Midbrain (tissue), 1 donor: ENCODE data around the gene KNDC1.

ENCODE experiments used
- DNase-seq: peaks from one replicate; lab custom pipeline; 2025; lab: John Stamatoyannopoulos, UW

The KNDC1 gene

GRCh38 chr10:133177380-133178157, 17.6 kb downstream of the KNDC1 start:
- no peak for DNase-seq

GRCh38 chr10:133178357-133179127, 18.5 kb downstream of the KNDC1 start:
- no peak for DNase-seq

GRCh38 chr10:133179128-133179520, 19.1 kb downstream of the KNDC1 start:
- no peak for DNase-seq

GRCh38 chr10:133179651-133180050, 19.6 kb downstream of the KNDC1 start:
- no peak for DNase-seq

GRCh38 chr10:133180192-133180964, 20.4 kb downstream of the KNDC1 start:
- no peak for DNase-seq

- DNase-seq: no peak
These were observed 21.1 kb downstream of the KNDC1 start for GRCh38 chr10:133180965-133181639.

- no peak for DNase-seq
These were observed 22.2 kb downstream of the KNDC1 start for GRCh38 chr10:133182190-133182589.

- DNase-seq: no peak
These were observed 23.0 kb downstream of the KNDC1 start for GRCh38 chr10:133182791-133183645.

- no peak for DNase-seq
These were observed 23.8 kb downstream of the KNDC1 start for GRCh38 chr10:133183646-133184378.

- DNase-seq: no peak
These were observed 24.7 kb downstream of the KNDC1 start for GRCh38 chr10:133184591-133185244.

GRCh38 chr10:133185421-133185820, 25.4 kb downstream of the KNDC1 start:
- DNase-seq: no peak

GRCh38 chr10:133185916-133186315, 25.9 kb downstream of the KNDC1 start:
- DNase-seq: no peak

- no peak for DNase-seq
These were observed 26.5 kb downstream of the KNDC1 start for GRCh38 chr10:133186416-133187090.

- DNase-seq: no peak
These were observed 27.3 kb downstream of the KNDC1 start for GRCh38 chr10:133187091-133187905.

- DNase-seq: no peak
These were observed 28.1 kb downstream of the KNDC1 start for GRCh38 chr10:133187906-133188681.

- no peak for DNase-seq
These were observed 29.2 kb downstream of the KNDC1 start for GRCh38 chr10:133189256-133189655.

GRCh38 chr10:133189726-133190125, 29.7 kb downstream of the KNDC1 start:
- DNase-seq: no peak

GRCh38 chr10:133190225-133190624, 30.2 kb downstream of the KNDC1 start:
- no peak for DNase-seq
